Type B pancreatic cell (in vitro differentiated cells): Measurements from ENCODE around the gene PNLIPRP3. TPM values are rescaled to one million over a fixed set of nuclear protein-coding genes. Genes with fewer than 3 reads are reported as not detected.

ENCODE experiments used
- DNase-seq: peaks from one replicate; pipeline ENCODE4 v3.0.0; 2021; ENCODE audit warnings: mixed read lengths; ENCODE audit not compliant: unreplicated experiment; ENCODE audit errors: extremely low spot score
- H3K27ac Mint-ChIP-seq: 2 replicates; pipeline ENCODE4 v1.8.0; 2021; ENCODE audit warnings: mild to moderate bottlenecking, mixed read lengths
- H3K27me3 Mint-ChIP-seq: 2 replicates; pipeline ENCODE4 v1.8.0; 2021; ENCODE audit warnings: mixed read lengths
- H3K36me3 Mint-ChIP-seq: 2 replicates; pipeline ENCODE4 v1.8.0; 2021; ENCODE audit warnings: mixed read lengths
- H3K4me1 Mint-ChIP-seq: one replicate; pipeline ENCODE4 v1.8.0; 2021; ENCODE audit warnings: mixed read lengths; ENCODE audit not compliant: unreplicated experiment
- H3K4me3 Mint-ChIP-seq: 2 replicates; pipeline ENCODE4 v1.8.0; 2021; ENCODE audit warnings: mild to moderate bottlenecking, mixed read lengths
- H3K9me3 Mint-ChIP-seq: 2 replicates; pipeline ENCODE4 v1.8.0; 2021; ENCODE audit warnings: mixed read lengths
- CTCF ChIP-seq: fragments of 200-600 bp; sonication (generic); conservative IDR thresholded peaks from 2 replicates; pipeline ENCODE4 v1.5.0; 2021; ENCODE audit warnings: antibody characterized with exemption, mild to moderate bottlenecking
- total RNA-seq: library from RNA; stranded (reverse); gene quantifications from 2 replicates; pipeline ENCODE4 v1.2.1, GENCODE V29; 2021; ENCODE audit warnings: low replicate concordance

The PNLIPRP3 gene
- total RNA-seq, 1 donor from 2014 or later: not detected

- peaks cover 10% of the 10 kb centered on the region for H3K27me3 Mint-ChIP-seq
- peak; percentile 55 for TF ChIP-seq CTCF
- H3K36me3 Mint-ChIP-seq: no peaks in the 10 kb centered on the region
- DNase-seq: no peak
- H3K27ac Mint-ChIP-seq: no peak overlapping the region
- no peak overlapping the region for H3K4me3 Mint-ChIP-seq
- H3K9me3 Mint-ChIP-seq: no peaks in the 10 kb centered on the region
- no peaks in the 10 kb centered on the region for H3K4me1 Mint-ChIP-seq
These were observed 43.2 kb downstream of the PNLIPRP3 start for GRCh38 chr10:116470768-116471415.

GRCh38 chr10:116472891-116473290 is 45.2 kb downstream of the PNLIPRP3 start:
- Mint-ChIP-seq H3K36me3 (no peaks in the 10 kb centered on the region), H3K4me3 (no peak overlapping the region), H3K4me1 (no peaks in the 10 kb centered on the region), H3K9me3 (no peaks in the 10 kb centered on the region), H3K27ac (no peak overlapping the region), H3K27me3 (peaks cover 16% of the 10 kb centered on the region)
- TF ChIP-seq CTCF: no peak
- no peak for DNase-seq

GRCh38 chr10:116475866-116476265 is 48.2 kb downstream of the PNLIPRP3 start:
- no peaks in the 10 kb centered on the region for H3K36me3 Mint-ChIP-seq
- no peak for TF ChIP-seq CTCF
- H3K27me3 Mint-ChIP-seq: peaks cover 12% of the 10 kb centered on the region
- no peaks in the 10 kb centered on the region for H3K4me1 Mint-ChIP-seq
- peaks cover 2% of the 10 kb centered on the region for H3K9me3 Mint-ChIP-seq
- DNase-seq: no peak
- no peak overlapping the region for H3K4me3 Mint-ChIP-seq
- no peak overlapping the region for H3K27ac Mint-ChIP-seq

- H3K4me3 Mint-ChIP-seq: no peak overlapping the region
- peaks cover 5% of the 10 kb centered on the region for H3K9me3 Mint-ChIP-seq
- no peaks in the 10 kb centered on the region for H3K4me1 Mint-ChIP-seq
- no peak for DNase-seq
- H3K36me3 Mint-ChIP-seq: no peaks in the 10 kb centered on the region
- no peak overlapping the region for H3K27ac Mint-ChIP-seq
- TF ChIP-seq CTCF: no peak
- H3K27me3 Mint-ChIP-seq: peaks cover 12% of the 10 kb centered on the region
These were observed 48.8 kb downstream of the PNLIPRP3 start for GRCh38 chr10:116476461-116476860.

- Mint-ChIP-seq H3K27ac (no peak overlapping the region), H3K4me1 (no peaks in the 10 kb centered on the region), H3K4me3 (no peak overlapping the region), H3K9me3 (peaks cover 5% of the 10 kb centered on the region), H3K36me3 (no peaks in the 10 kb centered on the region), H3K27me3 (peaks cover 6% of the 10 kb centered on the region)
- no peak for DNase-seq
- no peak for TF ChIP-seq CTCF
These were observed 50.5 kb downstream of the PNLIPRP3 start for GRCh38 chr10:116477986-116478664.
